ENCODE measurements around the gene KRTAP9-7. TPM values are rescaled to one million over a fixed set of nuclear protein-coding genes. Genes with fewer than 3 reads are reported as not detected.

The KRTAP9-7 gene
- polyA plus RNA-seq, 1 donor (not counting 4 experiments of a cell fraction or from before 2014, with no cell fraction given): not detected

- DNase-seq (ENCODE audit: low read depth, low spot score) (no peak), FAIRE-seq (no peak)
- Histone ChIP-seq H3K4me2 (ENCODE audit: control insufficient read depth, extremely low read depth, insufficient read depth, low read depth, low read length) (no peak overlapping the region), H3K27me3 (ENCODE audit: control insufficient read depth, extremely low read depth, insufficient read depth, low read length) (no peaks in the 10 kb centered on the region), H3K9ac (ENCODE audit: control insufficient read depth, extremely low read depth, insufficient read depth, low read length) (no peak overlapping the region), H3K9me3 (ENCODE audit: control insufficient read depth, low read depth, low read length) (no peaks in the 10 kb centered on the region), H2AFZ (ENCODE audit: control insufficient read depth, low read length) (no peak overlapping the region), H4K20me1 (ENCODE audit: control insufficient read depth, extremely low read depth, insufficient read depth, low read length) (no peaks in the 10 kb centered on the region), H3K79me2 (ENCODE audit: control insufficient read depth, insufficient read depth, low read length) (no peaks in the 10 kb centered on the region), H3K36me3 (ENCODE audit: control insufficient read depth in 2 of 2, extremely low read depth in 1 of 2, insufficient read depth in 2 of 2, low read length in 2 of 2) (no peaks in the 10 kb centered on the region), H3K4me1 (ENCODE audit: control insufficient read depth, extremely low read depth, insufficient read depth, low read length) (no peaks in the 10 kb centered on the region), H3K9me1 (ENCODE audit: control insufficient read depth, extremely low read depth, insufficient read depth, low read length) (no peaks in the 10 kb centered on the region), H3K4me3 (ENCODE audit: control insufficient read depth in 2 of 3, extremely low read depth in 1 of 3, insufficient read depth in 2 of 3, low read depth in 1 of 3, low read length in 3 of 3) (no peak overlapping the region), H3K27ac (ENCODE audit: control insufficient read depth, insufficient read depth, low read length) (no peak overlapping the region)
- dilution Hi-C loops (cut with MboI; ENCODE audit: extremely low pct_ligation_motif_present, low sequenced_read_pairs): no loop called here
- TF ChIP-seq EZH2 (IDR thresholded peaks at IDR 0.05; ENCODE audit: low read length) (no peak), CTCF (optimal IDR thresholded peaks at IDR 0.05 in 1 of 3, IDR thresholded peaks at IDR 0.05 in 1 of 3, conservative IDR thresholded peaks at IDR 0.05 in 1 of 3; ENCODE audit: extremely low read depth in 1 of 3, insufficient read depth in 2 of 3, low read length in 3 of 3) (no peak)
Measured at GRCh38 chr17:41256291-41256685, 19.2 kb upstream of the KRTAP9-7 start.

GRCh38 chr17:41258406-41258805 is 17.1 kb upstream of the KRTAP9-7 start:
- Histone ChIP-seq H3K9me1 (ENCODE audit: control insufficient read depth, extremely low read depth, insufficient read depth, low read length) (no peaks in the 10 kb centered on the region), H3K9ac (ENCODE audit: control insufficient read depth, extremely low read depth, insufficient read depth, low read length) (no peak overlapping the region), H3K4me3 (ENCODE audit: control insufficient read depth in 2 of 3, extremely low read depth in 1 of 3, insufficient read depth in 2 of 3, low read depth in 1 of 3, low read length in 3 of 3) (no peak overlapping the region), H4K20me1 (ENCODE audit: control insufficient read depth, extremely low read depth, insufficient read depth, low read length) (no peaks in the 10 kb centered on the region), H3K4me1 (ENCODE audit: control insufficient read depth, extremely low read depth, insufficient read depth, low read length) (no peaks in the 10 kb centered on the region), H3K27me3 (ENCODE audit: control insufficient read depth, extremely low read depth, insufficient read depth, low read length) (no peaks in the 10 kb centered on the region), H3K27ac (ENCODE audit: control insufficient read depth, insufficient read depth, low read length) (no peak overlapping the region), H2AFZ (ENCODE audit: control insufficient read depth, low read length) (no peak overlapping the region), H3K36me3 (ENCODE audit: control insufficient read depth in 2 of 2, extremely low read depth in 1 of 2, insufficient read depth in 2 of 2, low read length in 2 of 2) (no peaks in the 10 kb centered on the region), H3K4me2 (ENCODE audit: control insufficient read depth, extremely low read depth, insufficient read depth, low read depth, low read length) (no peak overlapping the region), H3K9me3 (ENCODE audit: control insufficient read depth, low read depth, low read length) (no peaks in the 10 kb centered on the region), H3K79me2 (ENCODE audit: control insufficient read depth, insufficient read depth, low read length) (no peaks in the 10 kb centered on the region)
- FAIRE-seq: no peak
- TF ChIP-seq CTCF (optimal IDR thresholded peaks at IDR 0.05 in 1 of 3, IDR thresholded peaks at IDR 0.05 in 1 of 3, conservative IDR thresholded peaks at IDR 0.05 in 1 of 3; ENCODE audit: extremely low read depth in 1 of 3, insufficient read depth in 2 of 3, low read length in 3 of 3): no peak
- no peak for TF ChIP-seq EZH2 (IDR thresholded peaks at IDR 0.05; ENCODE audit: low read length)
- dilution Hi-C loops (cut with MboI; ENCODE audit: extremely low pct_ligation_motif_present, low sequenced_read_pairs): no loop called here
- DNase-seq (ENCODE audit: low read depth, low spot score): no peak

Measured in keratinocyte (primary cell).